ENCODE measurements around the gene KIF18B.

DNA sequence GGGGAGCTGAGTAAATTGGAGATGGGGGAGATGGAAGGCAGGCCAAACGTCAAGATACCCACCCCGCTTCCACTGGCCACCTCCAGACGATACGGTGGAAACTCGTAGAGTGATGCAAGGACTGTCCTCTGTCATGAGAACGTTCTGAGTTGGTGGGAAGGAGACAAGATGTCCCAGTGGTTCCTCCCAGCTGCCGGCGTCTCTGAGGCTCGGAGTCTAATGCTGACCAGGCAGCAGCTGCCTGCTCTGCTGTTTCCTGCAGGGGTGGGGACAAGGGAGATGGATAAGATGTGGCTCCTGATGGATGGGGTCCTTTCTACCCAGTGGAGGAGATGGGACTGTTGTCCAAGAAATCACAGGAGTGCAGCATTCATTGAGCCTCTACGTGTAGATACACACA is 48.7 kb upstream of the KIF18B start:
- TF ChIP-seq, protein P1, sequence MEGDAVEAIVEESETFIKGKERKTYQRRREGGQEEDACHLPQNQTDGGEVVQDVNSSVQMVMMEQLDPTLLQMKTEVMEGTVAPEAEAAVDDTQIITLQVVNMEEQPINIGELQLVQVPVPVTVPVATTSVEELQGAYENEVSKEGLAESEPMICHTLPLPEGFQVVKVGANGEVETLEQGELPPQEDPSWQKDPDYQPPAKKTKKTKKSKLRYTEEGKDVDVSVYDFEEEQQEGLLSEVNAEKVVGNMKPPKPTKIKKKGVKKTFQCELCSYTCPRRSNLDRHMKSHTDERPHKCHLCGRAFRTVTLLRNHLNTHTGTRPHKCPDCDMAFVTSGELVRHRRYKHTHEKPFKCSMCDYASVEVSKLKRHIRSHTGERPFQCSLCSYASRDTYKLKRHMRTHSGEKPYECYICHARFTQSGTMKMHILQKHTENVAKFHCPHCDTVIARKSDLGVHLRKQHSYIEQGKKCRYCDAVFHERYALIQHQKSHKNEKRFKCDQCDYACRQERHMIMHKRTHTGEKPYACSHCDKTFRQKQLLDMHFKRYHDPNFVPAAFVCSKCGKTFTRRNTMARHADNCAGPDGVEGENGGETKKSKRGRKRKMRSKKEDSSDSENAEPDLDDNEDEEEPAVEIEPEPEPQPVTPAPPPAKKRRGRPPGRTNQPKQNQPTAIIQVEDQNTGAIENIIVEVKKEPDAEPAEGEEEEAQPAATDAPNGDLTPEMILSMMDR (conservative IDR thresholded peaks at IDR 0.05 in 1 of 2, IDR thresholded peaks at IDR 0.05 in 1 of 2; ENCODE audit: low read depth in 1 of 2, low read length in 2 of 2): no peak
- TF ChIP-seq EZH2 (IDR thresholded peaks at IDR 0.05; ENCODE audit: low read length, missing control alignments): no peak

Measured in fibroblast of lung (primary cell).